UCSD-AML1 (cell line): ENCODE measurements around the gene NLRC5.
"Not testable (repeated sequence)": the region's sequence is repeated elsewhere in the genome, so short reads cannot be mapped to it uniquely, and the experiment has no call there.

Experiments used
- DNase-seq: peaks from one replicate; lab custom pipeline; 2025; ENCODE audit not compliant: unreplicated experiment; lab: John Stamatoyannopoulos, UW

The NLRC5 gene

DNA sequence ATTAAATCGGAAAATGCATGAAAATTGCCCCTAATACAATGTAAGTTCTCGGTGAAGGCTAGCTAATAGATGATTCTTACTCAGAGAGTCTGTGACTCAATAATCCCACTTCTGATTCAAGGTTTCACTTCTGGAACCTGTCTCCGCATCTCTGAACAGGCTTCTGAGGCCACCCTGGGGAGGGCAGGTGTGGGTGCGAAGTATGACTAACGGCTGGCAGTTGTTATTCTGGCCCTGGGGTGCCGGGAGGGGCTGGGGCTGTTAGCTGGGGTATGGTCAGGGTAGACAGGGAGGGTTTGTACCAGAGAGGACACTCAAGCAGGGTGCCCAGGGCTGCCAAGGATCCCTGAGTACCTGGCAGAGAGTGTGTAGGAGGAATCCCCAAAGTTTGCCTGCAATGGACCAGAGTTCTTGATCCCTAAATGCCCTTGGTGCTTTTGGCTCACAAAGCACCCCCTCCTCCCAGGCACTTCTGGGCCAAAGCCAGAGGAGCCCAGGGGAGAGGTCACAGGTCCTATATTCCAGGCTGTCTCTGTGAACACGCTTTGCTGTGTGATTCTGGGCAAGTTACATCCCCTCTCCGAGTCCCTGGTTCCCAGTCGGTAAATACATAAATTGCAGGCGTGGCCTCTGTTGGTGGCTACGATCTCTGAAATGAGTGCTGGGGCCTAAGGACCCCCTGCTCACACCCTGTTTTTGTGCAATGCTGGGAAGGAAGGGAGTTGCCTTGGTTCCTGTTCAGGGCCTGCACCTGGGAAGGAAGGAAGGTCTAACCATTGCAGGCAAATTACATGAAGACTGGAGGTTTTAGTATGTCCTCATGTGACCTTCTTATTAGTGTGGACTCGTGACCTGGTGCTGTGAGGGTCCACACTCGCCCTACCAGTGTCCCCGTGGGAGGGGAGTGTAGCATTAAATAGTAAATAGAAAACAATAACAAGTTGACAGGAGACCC is 53.1 kb downstream of the NLRC5 start:
- DNase-seq, result peak; percentile 24

DNA sequence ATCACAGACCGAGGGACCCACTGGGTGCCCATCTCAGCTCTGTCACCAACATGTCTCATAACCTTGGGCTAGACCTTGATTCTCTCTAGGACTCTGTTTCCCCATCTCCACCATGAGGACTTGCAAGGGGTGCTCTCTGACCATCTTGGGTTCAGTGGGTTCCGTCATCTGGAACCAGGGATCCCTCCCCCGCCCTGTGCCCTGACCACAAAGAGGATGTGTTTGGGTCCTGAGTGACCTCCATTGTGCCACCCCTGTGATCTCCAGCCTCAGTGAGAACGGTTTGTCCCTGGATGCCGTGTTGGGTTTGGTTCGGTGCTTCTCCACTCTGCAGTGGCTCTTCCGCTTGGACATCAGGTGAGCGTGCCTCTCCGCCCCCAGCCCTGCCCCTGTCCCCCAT is 53.9 kb downstream of the NLRC5 start:
- no peak for DNase-seq

DNA sequence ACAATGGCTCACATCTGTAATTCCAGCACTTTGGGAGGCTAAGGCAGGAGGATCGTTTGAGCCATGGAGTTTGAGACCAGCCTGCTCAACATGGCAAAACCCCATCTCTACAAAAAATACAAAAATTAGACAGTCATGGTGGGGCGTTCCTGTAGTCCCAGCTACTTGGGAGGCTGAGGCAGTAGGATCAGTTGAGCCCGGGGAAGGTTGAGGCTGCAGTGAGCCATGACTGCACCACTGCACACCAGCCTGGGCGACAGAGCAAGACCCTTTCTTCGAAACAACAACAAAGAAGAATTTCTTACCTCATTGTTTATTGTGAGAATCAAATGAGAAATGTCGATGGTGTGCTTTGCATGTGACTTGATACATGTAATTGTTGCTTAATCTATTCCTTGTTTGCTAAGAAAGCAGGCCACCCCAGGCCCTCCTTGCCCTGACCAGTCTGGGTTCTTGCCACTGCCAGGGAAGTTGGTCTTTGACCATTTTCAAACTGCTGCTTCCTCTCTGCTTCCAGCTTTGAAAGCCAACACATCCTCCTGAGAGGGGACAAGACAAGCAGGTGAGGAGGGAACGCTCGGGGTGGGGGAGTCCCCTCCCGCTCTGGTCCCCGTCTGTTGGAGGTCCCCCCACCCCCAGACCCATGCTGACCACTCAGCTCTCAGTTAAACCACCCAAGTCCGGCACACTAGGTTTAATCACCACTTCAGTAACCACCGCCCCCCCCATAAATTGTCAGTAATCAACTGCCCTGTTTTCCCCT is 55.8 kb downstream of the NLRC5 start:
- no peak for DNase-seq

DNA sequence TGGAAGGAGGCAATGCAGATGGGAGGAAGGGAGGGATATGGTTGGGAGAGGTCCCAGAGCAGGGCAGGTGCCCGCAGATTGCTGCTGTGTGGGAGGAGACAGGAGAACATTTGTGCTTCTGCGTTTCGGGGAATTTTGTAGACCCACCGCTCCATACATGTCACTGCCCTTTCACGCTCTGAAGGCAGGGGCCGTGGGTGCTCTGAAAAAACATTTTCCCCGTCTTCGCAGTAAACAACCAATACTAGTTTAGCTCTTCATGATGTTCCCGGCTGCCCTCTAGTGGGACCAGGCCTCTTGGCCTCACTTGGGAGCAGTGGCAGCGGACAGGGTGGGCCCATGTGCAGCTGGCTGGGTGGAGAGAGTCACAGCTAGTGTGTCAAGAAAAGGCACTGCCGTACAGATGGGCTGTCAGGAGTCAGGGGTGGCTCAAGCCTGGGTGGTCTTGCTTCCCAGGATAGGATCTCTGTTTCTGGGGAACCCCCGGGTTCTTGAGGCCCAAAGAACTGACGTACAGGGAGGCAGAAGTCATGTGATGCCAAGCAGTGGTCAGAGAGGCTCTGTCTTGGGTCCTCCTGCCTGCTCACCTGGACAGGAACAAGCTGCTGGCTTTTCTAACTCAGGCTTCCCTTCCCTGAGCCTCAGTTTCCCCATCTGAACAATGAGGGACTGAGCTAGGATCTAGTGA is 56.5 kb downstream of the NLRC5 start:
- DNase-seq, result no peak

DNA sequence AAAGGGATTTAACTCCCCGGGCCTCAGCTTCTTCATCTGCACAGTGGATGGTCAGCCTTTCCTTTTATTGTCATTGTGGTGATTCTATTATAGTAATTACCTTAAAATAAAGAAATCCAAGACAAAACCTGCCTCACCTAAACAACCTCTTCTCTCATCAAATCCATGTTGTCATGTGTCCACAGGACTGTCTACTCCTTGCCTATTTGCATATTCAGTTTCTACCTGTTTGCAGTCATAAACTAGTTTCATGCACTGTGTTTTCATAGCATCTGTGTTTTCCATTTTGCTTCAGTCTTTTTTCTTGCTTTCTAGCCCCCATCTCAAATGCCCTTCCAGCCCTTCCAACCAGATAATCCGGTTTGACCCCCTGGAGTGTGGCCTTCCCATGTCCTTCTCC is 58.7 kb downstream of the NLRC5 start:
- no peak for DNase-seq

DNA sequence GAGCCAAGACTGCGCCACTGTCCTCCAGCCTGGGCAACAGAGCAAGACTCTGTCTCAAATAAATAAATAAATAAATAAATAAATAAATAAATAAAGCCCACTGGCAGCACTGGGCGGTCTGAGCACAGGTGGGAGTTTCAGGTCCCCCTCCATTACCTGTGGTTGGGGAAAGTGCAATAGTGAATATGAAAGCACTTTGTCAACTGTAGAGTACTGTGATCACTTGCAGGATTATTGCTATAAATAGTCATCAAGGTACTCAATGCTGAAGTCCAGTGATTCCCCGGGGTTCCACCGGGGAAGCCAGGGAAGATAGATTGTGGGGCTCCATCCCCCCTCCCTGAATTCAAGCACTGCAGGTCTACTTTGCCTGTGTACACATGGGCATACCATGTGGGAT is 60.3 kb downstream of the NLRC5 start:
- no peak for DNase-seq

DNA sequence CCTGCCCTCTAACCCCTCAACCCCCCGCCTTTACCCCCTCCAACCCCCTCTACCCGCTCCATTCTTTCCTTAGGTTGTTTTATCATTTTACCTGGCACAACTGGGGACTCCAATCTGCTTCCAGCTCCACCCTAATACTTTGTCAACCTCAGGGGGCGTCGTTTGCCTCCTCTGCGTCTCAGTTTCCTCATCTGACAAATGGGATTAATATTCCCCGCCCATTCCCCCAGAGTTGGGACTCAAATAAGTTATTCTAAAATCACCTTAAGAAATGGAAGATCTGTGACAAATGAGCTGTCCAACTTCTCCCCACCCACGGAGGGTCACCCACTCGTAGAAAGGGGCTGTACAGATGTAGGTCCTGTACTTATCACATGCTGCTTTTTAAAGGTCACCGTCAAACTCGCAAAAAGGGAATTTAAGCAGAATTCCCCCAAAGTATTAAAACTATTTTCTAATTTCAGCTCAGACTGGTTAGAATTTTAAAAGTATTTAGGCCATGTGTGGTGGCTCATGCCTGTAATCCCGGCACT is 62.4 kb downstream of the NLRC5 start:
- DNase-seq, result no peak

DNA sequence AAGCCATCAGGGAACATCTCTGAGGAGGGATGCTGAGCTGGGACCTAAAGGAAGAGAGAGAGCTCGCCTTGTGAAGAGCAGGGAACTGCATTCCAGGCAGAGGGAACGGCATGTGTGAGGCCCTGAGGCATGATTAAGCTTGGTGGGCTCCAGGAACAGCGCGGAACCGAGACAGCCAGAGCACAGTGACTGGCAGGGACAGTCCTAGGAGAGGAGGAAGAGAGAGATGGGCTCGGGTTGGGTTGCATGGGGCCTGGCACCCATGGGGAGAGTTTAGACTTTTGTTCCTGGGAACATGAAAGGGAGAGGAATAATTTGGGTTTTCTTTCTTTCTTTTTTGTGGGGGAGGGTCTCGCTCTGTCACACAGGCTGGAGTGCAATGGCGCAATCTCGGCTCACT is 63.8 kb downstream of the NLRC5 start:
- no peak for DNase-seq

DNA sequence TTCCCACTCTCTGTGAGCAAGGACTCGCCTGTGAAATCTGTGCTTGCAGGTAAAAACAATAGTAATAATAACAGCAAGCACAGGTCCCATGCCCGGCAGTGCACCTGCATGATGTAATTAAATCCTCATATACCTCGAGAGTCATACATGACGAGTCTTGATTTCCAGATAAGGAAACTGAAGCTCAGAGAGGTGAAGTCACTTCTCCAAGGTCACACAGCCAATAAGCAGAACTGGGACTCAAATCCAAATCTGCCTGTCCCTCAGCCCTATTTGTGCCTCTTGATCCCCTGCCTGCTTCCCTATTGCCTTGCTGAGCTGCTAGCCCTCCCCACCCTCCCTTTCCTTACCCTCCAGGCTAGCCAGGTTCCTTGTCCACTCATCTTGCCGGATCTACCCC is 65.0 kb downstream of the NLRC5 start:
- no peak for DNase-seq

DNA sequence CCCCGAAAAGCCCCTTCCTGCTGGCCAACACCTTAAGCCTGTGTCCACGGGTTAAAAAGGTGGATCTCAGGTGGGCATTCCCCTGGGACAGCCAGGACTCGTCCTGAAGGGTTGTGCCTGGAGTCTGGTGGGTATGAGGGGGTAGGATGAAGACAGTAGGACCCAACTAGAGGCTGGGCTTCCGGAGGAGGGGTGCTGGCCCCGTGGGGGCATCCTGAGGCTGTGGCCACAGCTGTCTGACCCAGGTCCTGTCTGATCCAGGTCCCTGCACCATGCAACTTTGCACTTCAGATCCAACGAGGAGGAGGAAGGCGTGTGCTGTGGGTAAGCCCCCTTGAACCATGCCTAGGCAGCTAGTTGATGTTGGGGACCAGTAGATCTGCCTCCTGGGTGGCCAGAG is 65.4 kb downstream of the NLRC5 start:
- no peak for DNase-seq

DNA sequence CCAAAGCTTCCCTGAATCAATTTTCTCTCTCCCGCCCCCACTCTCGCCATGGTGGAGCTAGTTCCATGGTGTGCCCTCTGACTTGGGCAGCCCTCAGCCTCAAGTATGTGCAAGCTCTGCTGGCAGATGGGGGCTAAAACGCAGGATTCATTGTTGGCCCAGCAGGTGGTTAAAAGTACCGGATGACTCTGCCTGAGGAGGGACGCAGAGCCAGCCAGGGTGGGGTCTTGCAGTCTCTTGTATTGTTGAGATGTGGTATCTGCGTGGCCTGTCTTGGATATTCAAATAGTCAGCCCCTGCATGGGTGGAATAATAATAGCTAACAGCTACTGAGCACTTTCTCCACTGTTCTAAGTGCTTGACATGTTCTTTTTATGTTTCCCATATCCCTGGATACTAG is 66.3 kb downstream of the NLRC5 start:
- DNase-seq, result no peak

DNA sequence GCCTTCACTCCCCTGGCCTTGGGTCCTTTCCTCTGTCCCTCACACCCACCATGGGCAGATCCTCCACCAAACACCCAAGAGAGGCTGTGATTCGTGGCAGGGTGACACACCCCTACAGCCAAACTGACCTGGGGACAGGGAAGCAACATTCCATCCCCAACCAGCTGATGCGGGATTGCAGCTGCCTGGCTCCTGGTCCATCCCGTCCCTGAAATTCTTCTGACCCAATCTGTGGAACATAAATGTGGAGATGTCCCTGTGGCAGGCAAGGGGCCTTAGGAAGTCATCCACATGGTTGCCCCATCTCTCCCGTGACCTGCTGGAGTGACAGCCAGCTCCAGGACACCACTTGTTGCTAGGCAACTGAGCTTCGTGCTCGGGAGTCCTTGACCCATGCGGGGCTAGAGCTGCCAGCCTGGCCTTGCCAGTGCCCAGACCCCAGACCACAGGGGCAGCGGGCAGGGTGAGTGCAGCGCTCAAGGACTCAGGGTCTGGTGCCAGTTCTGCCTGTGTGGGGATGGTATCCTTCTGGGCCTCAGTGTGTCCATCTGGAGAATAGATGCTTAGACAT is 69.0 kb downstream of the NLRC5 start:
- DNase-seq, result no peak

DNA sequence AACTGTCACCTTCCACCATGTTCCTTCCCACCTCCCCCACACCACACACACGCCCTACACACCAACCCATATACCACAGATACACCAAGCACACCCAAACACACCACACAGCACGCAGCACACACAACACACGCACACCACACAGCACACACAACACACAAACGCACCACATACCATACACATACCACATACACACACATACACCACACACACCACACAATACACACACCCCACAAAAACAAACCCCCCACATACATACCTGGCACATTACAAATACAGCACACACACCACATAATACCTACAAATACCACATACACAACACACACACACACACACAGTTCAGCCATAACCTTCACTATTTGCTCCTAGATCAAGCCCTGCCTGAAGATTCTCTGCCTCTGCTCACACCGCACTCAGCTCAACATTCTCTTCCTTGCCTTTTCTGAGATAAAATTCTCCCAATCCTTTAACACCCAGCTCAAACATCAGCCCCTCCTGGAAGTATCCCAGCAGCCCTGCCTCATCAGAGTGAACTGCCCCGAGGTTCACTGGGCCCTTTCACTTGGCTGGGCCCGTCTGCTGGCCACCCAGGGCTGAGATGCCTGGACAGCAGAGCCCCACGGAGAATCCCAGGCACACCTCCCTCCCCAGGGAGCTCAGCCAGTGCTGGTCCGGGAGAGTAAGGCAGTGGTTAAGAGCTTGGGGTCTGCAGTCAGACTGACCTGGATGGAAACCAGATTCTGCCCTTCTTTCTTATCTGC is 71.1 kb downstream of the NLRC5 start:
- no peak for DNase-seq

DNA sequence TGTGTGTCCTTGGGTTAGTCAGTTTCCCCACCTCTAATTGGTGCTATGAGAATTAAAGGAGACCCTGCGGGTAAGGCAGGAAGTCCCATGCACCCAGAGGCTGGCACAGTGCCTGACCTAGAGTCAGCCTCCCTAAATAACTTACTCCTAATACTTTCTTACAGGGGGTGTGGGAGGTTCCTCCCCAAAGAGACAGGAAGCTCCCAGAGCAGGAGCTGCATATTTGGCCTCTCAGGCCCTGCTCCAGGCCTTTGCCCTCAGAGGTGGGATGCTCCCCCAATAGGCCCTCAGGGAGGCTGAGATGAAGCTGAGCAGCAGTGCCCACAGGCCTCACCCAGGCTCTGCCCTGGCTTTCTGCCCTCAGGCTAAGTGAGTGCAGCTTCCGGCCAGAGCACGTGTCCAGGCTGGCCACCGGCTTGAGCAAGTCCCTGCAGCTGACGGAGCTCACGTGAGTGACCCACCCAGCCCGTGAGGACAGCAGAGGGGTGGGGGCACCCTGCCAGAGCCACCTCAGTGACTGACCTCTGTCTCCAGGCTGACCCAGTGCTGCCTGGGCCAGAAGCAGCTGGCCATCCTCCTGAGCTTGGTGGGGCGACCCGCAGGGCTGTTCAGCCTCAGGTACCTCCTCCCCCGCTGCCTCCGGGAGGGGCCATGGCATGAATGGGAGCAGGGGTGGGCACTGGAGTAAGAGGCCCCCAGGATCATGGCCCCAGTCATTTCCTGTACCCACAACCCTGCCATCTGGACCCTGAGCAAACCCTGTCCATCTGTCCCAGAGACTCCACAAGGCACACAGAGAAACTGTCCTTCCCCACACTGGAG is 71.9 kb downstream of the NLRC5 start:
- peak; percentile 42 for DNase-seq

DNA sequence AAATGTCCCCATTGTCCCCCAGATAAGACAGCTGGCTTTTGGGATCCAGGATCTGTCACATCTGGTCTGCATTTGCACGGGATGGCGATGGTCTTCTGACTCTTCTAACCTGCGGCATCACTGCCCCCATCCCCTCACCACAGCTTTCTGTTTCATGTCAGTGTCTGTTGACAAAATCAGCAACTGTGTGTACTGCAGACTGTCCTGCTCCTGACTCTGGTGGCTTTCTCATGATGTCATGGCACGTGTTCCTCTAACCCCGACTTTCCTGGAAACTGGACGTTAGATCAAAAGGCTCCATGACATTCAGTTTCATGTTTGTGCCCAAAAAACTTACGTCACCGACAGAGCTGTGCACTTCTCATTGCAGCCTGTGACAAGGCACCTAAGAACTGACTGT is 73.0 kb downstream of the NLRC5 start:
- no peak for DNase-seq

DNA sequence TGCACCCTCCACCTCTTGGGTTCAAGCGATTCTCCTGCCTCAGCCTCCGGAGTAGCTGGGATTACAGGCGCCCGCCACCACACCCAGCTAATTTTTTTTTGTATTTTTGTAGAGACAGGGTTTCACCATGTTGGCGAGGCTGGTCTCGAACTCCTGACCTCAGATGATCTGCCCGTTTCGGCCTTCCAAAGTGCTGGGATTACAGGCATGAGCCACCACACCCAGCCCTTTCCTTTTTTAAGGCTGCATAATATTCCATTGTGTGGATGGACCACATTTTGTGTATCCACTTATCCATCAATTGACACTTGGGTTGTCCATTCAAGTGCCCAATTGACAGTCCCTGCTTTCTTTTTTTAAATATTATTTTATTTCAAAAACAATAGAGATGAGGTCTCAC is 73.8 kb downstream of the NLRC5 start:
- not testable (repeated sequence) for DNase-seq

DNA sequence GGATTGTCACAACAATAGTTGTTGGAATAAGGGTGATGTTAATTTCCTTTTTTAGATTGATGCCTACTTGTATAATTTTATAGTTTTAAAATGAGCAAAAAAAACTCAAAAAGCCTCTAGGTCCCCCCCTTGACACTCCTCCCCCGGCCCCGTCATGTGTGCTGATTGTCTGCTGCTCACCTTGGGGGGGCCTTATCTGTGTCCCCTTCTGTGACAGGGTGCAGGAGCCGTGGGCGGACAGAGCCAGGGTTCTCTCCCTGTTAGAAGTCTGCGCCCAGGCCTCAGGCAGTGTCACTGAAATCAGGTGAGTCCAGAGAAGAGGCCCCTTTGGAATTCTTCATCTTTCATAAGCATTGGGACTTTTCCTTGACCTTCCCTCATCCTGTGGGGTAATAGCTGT is 75.6 kb downstream of the NLRC5 start:
- DNase-seq, result no peak

DNA sequence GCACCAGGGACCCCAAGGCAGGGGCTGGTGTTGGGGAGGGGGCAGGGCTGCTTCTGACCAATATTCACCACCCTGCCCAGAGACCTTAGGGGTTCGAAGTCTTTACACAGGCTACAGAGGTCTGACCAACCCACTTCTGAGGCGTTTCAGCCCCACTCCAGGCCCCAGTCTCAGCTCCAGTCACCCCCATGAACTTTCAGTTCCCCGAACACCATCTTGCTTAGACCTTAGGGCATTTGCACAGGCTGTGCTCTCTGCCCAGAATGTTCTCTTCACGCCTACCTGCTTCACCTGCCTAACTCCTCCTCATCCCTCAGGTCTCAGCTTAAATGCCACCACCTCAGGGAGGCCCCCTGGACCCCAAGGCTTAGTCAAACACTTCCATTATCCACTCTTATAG is 77.3 kb downstream of the NLRC5 start:
- no peak for DNase-seq

DNA sequence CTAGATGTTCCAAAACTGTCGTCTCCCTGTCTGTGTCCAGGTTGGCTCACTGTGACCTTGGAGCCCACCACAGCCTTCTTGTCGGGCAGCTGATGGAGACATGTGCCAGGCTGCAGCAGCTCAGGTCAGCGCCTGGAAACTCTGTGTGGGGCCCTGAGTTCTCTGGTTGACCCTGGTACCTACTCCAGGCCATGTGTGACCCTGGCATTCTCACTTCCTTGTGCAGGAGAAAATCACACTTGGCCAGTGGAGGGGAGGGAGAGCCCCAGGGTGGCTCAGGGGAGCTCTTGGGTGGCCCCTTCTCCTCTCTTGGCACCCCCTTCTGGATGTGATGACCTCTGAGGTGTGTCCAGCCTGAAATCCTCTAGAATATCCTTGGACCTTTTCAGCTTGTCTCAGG is 78.0 kb downstream of the NLRC5 start:
- no peak for DNase-seq

DNA sequence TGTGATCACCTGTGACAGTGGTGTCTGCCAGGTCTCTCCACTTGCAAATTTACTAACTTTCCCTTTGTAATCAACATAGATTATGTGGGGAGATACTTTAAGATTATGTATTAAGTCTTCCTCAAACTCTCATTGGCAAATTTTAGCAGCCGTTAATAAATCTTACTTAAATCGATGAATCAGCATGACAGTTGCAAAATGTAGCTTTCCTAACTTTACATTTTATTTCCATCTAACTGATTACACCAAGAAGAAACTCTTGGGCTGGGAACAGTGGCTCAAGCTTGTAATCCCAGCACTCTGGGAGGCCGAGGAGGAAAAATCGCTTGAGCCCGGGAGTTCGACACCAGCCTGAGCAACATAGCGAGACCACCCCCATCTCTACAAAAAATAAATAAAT is 79.7 kb downstream of the NLRC5 start:
- no peak for DNase-seq
